ENCODE results near the gene LRRC74B. TPM values are rescaled to one million over a fixed set of nuclear protein-coding genes. Genes with fewer than 3 reads are reported as not detected.

Gene LRRC74B
- total and polyA plus RNA-seq, 2 donors from 2014 or later = not detected

DNA sequence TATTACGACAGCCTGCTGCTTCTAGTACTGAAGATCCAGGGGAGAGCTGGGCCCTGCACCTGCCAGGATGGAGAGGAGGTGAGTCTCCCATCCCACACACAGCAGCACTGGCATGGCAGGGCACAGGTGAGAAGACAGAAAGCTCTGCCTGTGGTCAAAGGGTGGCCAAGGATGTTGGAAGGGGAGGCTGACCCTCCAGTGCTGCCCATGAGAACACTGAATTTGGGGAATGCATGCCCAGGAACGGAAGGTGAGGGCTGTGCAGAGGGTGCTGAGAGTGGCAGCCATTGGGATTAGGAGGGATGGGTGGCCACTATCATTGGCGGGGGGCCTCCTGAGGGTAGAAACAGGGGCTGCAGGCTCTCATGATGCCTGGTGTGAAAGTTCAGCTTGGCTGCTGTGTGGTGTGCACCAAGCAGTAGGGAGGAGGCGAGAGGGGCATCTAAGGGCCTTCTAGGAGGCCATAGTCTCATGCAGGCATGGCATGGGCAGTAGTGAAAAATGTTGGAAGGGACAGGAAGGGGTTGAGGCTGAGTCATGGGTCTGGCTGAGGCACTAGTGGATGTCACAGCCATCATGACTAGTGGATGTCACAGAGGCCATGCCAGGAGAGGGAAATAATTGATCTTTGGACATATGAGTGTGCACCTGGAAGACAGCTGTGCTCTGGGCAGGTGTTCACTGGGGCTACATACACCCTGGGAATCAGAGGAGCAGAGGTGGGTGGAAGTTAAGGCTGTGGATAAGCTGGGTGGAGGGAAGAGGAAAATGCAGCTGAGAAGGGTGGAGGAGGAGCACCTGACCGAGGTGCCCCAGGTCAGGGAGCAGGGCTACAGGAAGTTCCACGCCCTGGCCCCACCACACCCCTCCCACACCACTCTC, 2.5 kb upstream of the LRRC74B start:
- DNase-seq = no peak
- Histone ChIP-seq H3K4me1 (ENCODE audit: control insufficient read depth in 2 of 3, insufficient read depth in 2 of 3, low read depth in 1 of 3, low read length in 3 of 3) (peaks cover 0 to 6% (median 0%) of the 10 kb centered on the region in 3 donors), H3K27me3 (ENCODE audit: control insufficient read depth, insufficient read depth, low read length) (no peaks in the 10 kb centered on the region), H3K27ac (ENCODE audit: low read depth in 2 of 2, low read length in 2 of 2) (no peak overlapping the region), H3K9ac (ENCODE audit: low read length in 3 of 3) (no peak overlapping the region), H3K36me3 (ENCODE audit: control insufficient read depth in 2 of 3, insufficient read depth in 3 of 3, low read length in 3 of 3) (no peaks in the 10 kb centered on the region), H3K4me3 (ENCODE audit: low read length in 3 of 3) (no peak overlapping the region), H3K9me3 (ENCODE audit: control insufficient read depth in 2 of 3, insufficient read depth in 1 of 3, low read length in 3 of 3) (no peaks in the 10 kb centered on the region)
- no peak for FAIRE-seq
- intact Hi-C loops (cut with DNase I) = no loop called here
- TF ChIP-seq, protein P1, sequence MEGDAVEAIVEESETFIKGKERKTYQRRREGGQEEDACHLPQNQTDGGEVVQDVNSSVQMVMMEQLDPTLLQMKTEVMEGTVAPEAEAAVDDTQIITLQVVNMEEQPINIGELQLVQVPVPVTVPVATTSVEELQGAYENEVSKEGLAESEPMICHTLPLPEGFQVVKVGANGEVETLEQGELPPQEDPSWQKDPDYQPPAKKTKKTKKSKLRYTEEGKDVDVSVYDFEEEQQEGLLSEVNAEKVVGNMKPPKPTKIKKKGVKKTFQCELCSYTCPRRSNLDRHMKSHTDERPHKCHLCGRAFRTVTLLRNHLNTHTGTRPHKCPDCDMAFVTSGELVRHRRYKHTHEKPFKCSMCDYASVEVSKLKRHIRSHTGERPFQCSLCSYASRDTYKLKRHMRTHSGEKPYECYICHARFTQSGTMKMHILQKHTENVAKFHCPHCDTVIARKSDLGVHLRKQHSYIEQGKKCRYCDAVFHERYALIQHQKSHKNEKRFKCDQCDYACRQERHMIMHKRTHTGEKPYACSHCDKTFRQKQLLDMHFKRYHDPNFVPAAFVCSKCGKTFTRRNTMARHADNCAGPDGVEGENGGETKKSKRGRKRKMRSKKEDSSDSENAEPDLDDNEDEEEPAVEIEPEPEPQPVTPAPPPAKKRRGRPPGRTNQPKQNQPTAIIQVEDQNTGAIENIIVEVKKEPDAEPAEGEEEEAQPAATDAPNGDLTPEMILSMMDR (IDR thresholded peaks at IDR 0.05; ENCODE audit: borderline replicate concordance, extremely low read depth, insufficient read depth) = no peak

DNA sequence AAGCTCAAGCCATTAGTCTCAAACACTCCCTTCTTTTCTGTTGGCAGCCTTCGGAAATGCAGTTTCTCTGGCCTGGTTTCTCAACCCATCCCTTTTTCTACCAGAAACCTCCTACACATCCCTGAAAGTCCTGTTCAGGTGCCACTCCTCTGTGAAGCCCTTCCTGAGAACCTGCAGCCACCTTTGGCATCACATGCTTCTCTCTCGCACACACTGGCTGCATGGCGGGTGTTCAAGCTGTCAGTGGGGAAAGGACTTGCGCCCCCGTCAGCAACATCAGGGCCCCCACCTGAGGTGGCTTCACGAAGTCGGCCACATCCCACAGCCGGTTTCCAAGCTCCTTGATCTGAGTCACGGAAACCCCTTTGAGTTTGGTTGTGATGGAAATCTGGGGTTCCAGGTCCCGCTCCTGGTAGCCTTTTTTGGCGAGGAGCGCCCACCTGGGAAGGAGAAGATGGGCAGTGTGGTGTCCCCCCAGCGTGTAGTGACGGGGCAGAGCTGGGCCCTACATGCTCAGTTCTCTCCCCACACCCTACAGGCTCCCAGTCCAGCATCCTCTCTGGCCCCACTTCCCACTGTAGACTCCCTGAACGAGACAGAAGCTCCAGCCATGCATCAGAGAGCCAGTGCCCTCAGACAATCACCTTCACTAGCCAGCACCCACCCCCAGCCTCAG, 1.7 kb upstream of the LRRC74B start:
- no peak overlapping the region for H3K9ac ChIP-seq (ENCODE audit: low read length in 3 of 3)
- intact Hi-C loops (cut with DNase I) = no loop called here

GRCh38 chr22:21044931-21045584, 688 bp upstream of the LRRC74B start:
- no peaks in the 10 kb centered on the region for H3K9me3 ChIP-seq (ENCODE audit: control insufficient read depth in 2 of 3, insufficient read depth in 1 of 3, low read length in 3 of 3)
- H3K4me3 ChIP-seq (ENCODE audit: low read length in 3 of 3) = peak overlapping the region; percentile 30 to 59 (median 51)
- H3K27me3 ChIP-seq (ENCODE audit: control insufficient read depth, insufficient read depth, low read length) = no peaks in the 10 kb centered on the region
- H3K4me1 ChIP-seq (ENCODE audit: control insufficient read depth in 2 of 3, insufficient read depth in 2 of 3, low read depth in 1 of 3, low read length in 3 of 3) = peaks cover 0 to 6% (median 0%) of the 10 kb centered on the region in 3 donors
- DNase-seq = peak in 3 of 5 donors; percentile 16 to 69 (median 67)
- no peaks in the 10 kb centered on the region for H3K36me3 ChIP-seq (ENCODE audit: control insufficient read depth in 2 of 3, insufficient read depth in 3 of 3, low read length in 3 of 3)
- no peak for FAIRE-seq
- no peak overlapping the region for H3K27ac ChIP-seq (ENCODE audit: low read depth in 2 of 2, low read length in 2 of 2)
- H3K9ac ChIP-seq (ENCODE audit: low read length in 3 of 3) = no peak overlapping the region
- TF ChIP-seq, protein P1 (IDR thresholded peaks at IDR 0.05; ENCODE audit: borderline replicate concordance, extremely low read depth, insufficient read depth) = no peak
- intact Hi-C loops (cut with DNase I) = no loop called here

More for the DNA sequence above, 1.7 kb upstream of the LRRC74B start:
- Histone ChIP-seq H3K4me1 (ENCODE audit: control insufficient read depth in 2 of 3, insufficient read depth in 2 of 3, low read depth in 1 of 3, low read length in 3 of 3) (peaks cover 0 to 6% (median 0%) of the 10 kb centered on the region in 3 donors), H3K27ac (ENCODE audit: low read depth in 2 of 2, low read length in 2 of 2) (no peak overlapping the region), H3K27me3 (ENCODE audit: control insufficient read depth, insufficient read depth, low read length) (no peaks in the 10 kb centered on the region), H3K9me3 (ENCODE audit: control insufficient read depth in 2 of 3, insufficient read depth in 1 of 3, low read length in 3 of 3) (no peaks in the 10 kb centered on the region), H3K36me3 (ENCODE audit: control insufficient read depth in 2 of 3, insufficient read depth in 3 of 3, low read length in 3 of 3) (no peaks in the 10 kb centered on the region), H3K4me3 (ENCODE audit: low read length in 3 of 3) (no peak overlapping the region)
- DNase-seq (no peak), FAIRE-seq (no peak)
- TF ChIP-seq, protein P1 (IDR thresholded peaks at IDR 0.05; ENCODE audit: borderline replicate concordance, extremely low read depth, insufficient read depth) = no peak

Measured in kidney (tissue), 14 donors.